Measurements from ENCODE around the gene ARHGEF7. TPM values are rescaled to one million over a fixed set of nuclear protein-coding genes. Genes with fewer than 3 reads are reported as not detected.

Gene ARHGEF7
- total RNA-seq, 1 donor from 2014 or later = 73.7 TPM

- H3K4me2 ChIP-seq (ENCODE audit: low read length) = no peak overlapping the region
- FAIRE-seq = no peak
- Mint-ChIP-seq H3K27me3 (ENCODE audit: low read depth, unreplicated experiment) (no peaks in the 10 kb centered on the region), H3K4me1 (ENCODE audit: low read depth, unreplicated experiment) (peaks cover 67% of the 10 kb centered on the region), H3K4me3 (ENCODE audit: unreplicated experiment) (no peak overlapping the region), H3K27ac (ENCODE audit: unreplicated experiment) (peak overlapping the region; percentile 21), H3K9me3 (ENCODE audit: unreplicated experiment) (no peaks in the 10 kb centered on the region), H3K36me3 (ENCODE audit: low read depth, unreplicated experiment) (peaks cover 4% of the 10 kb centered on the region)
- peaks cover 27% of the 10 kb centered on the region for H3K4me1 ChIP-seq (ENCODE audit: insufficient read depth, low read length)
- H4K20me1 ChIP-seq (ENCODE audit: insufficient read depth, low read length) = peaks cover 71% of the 10 kb centered on the region
- no peak for DNase-seq (ENCODE audit: low read depth)
- no peaks in the 10 kb centered on the region for H3K27me3 ChIP-seq (ENCODE audit: insufficient read depth, low read length)
- peak; percentile 31 for TF ChIP-seq CTCF (IDR thresholded peaks at IDR 0.05; ENCODE audit: insufficient read depth, low read depth, low read length)
- no peak for TF ChIP-seq EZH2 (IDR thresholded peaks at IDR 0.05; ENCODE audit: insufficient read depth, low read length)
- peaks cover 91% of the 10 kb centered on the region for H3K79me2 ChIP-seq (ENCODE audit: insufficient read depth, low read length)
- H3K9me3 ChIP-seq (ENCODE audit: insufficient read depth, low read depth, low read length) = no peaks in the 10 kb centered on the region
- H3K4me3 ChIP-seq (ENCODE audit: insufficient read depth, low read depth, low read length) = no peak overlapping the region
- H3K9ac ChIP-seq (ENCODE audit: low read length) = peak overlapping the region; percentile 44
- no peak overlapping the region for H3K27ac ChIP-seq (ENCODE audit: low read depth, low read length)
- H3K36me3 ChIP-seq (ENCODE audit: insufficient read depth, low read length) = peaks cover 3% of the 10 kb centered on the region
- H2AFZ ChIP-seq (ENCODE audit: low read depth, low read length) = no peak overlapping the region
Measured at GRCh38 chr13:111216166-111216960, 101.3 kb downstream of the ARHGEF7 start.

GRCh38 chr13:111217641-111218040 is 102.5 kb downstream of the ARHGEF7 start:
- TF ChIP-seq CTCF (IDR thresholded peaks at IDR 0.05; ENCODE audit: insufficient read depth, low read depth, low read length) = no peak
- no peak for TF ChIP-seq EZH2 (IDR thresholded peaks at IDR 0.05; ENCODE audit: insufficient read depth, low read length)
- Histone ChIP-seq H3K9me3 (ENCODE audit: insufficient read depth, low read depth, low read length) (no peaks in the 10 kb centered on the region), H3K79me2 (ENCODE audit: insufficient read depth, low read length) (peaks cover 89% of the 10 kb centered on the region), H4K20me1 (ENCODE audit: insufficient read depth, low read length) (peaks cover 73% of the 10 kb centered on the region), H3K27me3 (ENCODE audit: insufficient read depth, low read length) (no peaks in the 10 kb centered on the region), H2AFZ (ENCODE audit: low read depth, low read length) (no peak overlapping the region), H3K9ac (ENCODE audit: low read length) (no peak overlapping the region), H3K4me3 (ENCODE audit: insufficient read depth, low read depth, low read length) (no peak overlapping the region), H3K36me3 (ENCODE audit: insufficient read depth, low read length) (peaks cover 3% of the 10 kb centered on the region), H3K4me1 (ENCODE audit: insufficient read depth, low read length) (peaks cover 16% of the 10 kb centered on the region), H3K27ac (ENCODE audit: low read depth, low read length) (no peak overlapping the region), H3K4me2 (ENCODE audit: low read length) (no peak overlapping the region)
- DNase-seq (ENCODE audit: low read depth) = no peak
- H3K4me3 Mint-ChIP-seq (ENCODE audit: unreplicated experiment) = no peak overlapping the region
- H3K27me3 Mint-ChIP-seq (ENCODE audit: low read depth, unreplicated experiment) = no peaks in the 10 kb centered on the region
- H3K36me3 Mint-ChIP-seq (ENCODE audit: low read depth, unreplicated experiment) = peaks cover 2% of the 10 kb centered on the region
- H3K9me3 Mint-ChIP-seq (ENCODE audit: unreplicated experiment) = no peaks in the 10 kb centered on the region
- peaks cover 54% of the 10 kb centered on the region for H3K4me1 Mint-ChIP-seq (ENCODE audit: low read depth, unreplicated experiment)
- FAIRE-seq = no peak
- no peak overlapping the region for H3K27ac Mint-ChIP-seq (ENCODE audit: unreplicated experiment)

- peak overlapping the region; percentile 16 for H3K27ac ChIP-seq (ENCODE audit: low read depth, low read length)
- Mint-ChIP-seq H3K27me3 (ENCODE audit: low read depth, unreplicated experiment) (no peaks in the 10 kb centered on the region), H3K27ac (ENCODE audit: unreplicated experiment) (peak overlapping the region; percentile 29), H3K4me3 (ENCODE audit: unreplicated experiment) (no peak overlapping the region), H3K36me3 (ENCODE audit: low read depth, unreplicated experiment) (peaks cover 1% of the 10 kb centered on the region), H3K4me1 (ENCODE audit: low read depth, unreplicated experiment) (peaks cover 45% of the 10 kb centered on the region), H3K9me3 (ENCODE audit: unreplicated experiment) (no peaks in the 10 kb centered on the region)
- H3K9me3 ChIP-seq (ENCODE audit: insufficient read depth, low read depth, low read length) = no peaks in the 10 kb centered on the region
- peaks cover 66% of the 10 kb centered on the region for H4K20me1 ChIP-seq (ENCODE audit: insufficient read depth, low read length)
- FAIRE-seq (no peak), DNase-seq (ENCODE audit: low read depth) (peak; percentile 87)
- H3K4me3 ChIP-seq (ENCODE audit: insufficient read depth, low read depth, low read length) = no peak overlapping the region
- peaks cover 14% of the 10 kb centered on the region for H3K4me1 ChIP-seq (ENCODE audit: insufficient read depth, low read length)
- peaks cover 3% of the 10 kb centered on the region for H3K36me3 ChIP-seq (ENCODE audit: insufficient read depth, low read length)
- peak overlapping the region; percentile 32 for H3K9ac ChIP-seq (ENCODE audit: low read length)
- no peaks in the 10 kb centered on the region for H3K27me3 ChIP-seq (ENCODE audit: insufficient read depth, low read length)
- no peak overlapping the region for H2AFZ ChIP-seq (ENCODE audit: low read depth, low read length)
- peak overlapping the region; percentile 9 for H3K4me2 ChIP-seq (ENCODE audit: low read length)
- no peak for TF ChIP-seq EZH2 (IDR thresholded peaks at IDR 0.05; ENCODE audit: insufficient read depth, low read length)
- no peak for TF ChIP-seq CTCF (IDR thresholded peaks at IDR 0.05; ENCODE audit: insufficient read depth, low read depth, low read length)
- peaks cover 80% of the 10 kb centered on the region for H3K79me2 ChIP-seq (ENCODE audit: insufficient read depth, low read length)
Measured at GRCh38 chr13:111219280-111219679, 104.2 kb downstream of the ARHGEF7 start.
